ENCODE measurements around the gene RXRG.

- TF ChIP-seq, protein P1, sequence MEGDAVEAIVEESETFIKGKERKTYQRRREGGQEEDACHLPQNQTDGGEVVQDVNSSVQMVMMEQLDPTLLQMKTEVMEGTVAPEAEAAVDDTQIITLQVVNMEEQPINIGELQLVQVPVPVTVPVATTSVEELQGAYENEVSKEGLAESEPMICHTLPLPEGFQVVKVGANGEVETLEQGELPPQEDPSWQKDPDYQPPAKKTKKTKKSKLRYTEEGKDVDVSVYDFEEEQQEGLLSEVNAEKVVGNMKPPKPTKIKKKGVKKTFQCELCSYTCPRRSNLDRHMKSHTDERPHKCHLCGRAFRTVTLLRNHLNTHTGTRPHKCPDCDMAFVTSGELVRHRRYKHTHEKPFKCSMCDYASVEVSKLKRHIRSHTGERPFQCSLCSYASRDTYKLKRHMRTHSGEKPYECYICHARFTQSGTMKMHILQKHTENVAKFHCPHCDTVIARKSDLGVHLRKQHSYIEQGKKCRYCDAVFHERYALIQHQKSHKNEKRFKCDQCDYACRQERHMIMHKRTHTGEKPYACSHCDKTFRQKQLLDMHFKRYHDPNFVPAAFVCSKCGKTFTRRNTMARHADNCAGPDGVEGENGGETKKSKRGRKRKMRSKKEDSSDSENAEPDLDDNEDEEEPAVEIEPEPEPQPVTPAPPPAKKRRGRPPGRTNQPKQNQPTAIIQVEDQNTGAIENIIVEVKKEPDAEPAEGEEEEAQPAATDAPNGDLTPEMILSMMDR (IDR thresholded peaks at IDR 0.05), result no peak
- TF ChIP-seq POLR2A (IDR thresholded peaks at IDR 0.05) (no peak), EP300 (IDR thresholded peaks at IDR 0.05) (no peak)
Measured at GRCh38 chr1:165474196-165474595, 29.3 kb upstream of the RXRG start.

Measured in suprapubic skin (tissue), 3 donors.